GM12891 (cell line): ENCODE data around the gene RCAN3.

Source experiments
- PAX5 ChIP-seq: IDR thresholded peaks from 2 replicates; pipeline ENCODE4 v1.6.1; 2011; ENCODE audit warnings: low read length, moderate library complexity, mild to moderate bottlenecking; ENCODE audit not compliant: insufficient read depth, severe bottlenecking
- POLR2A ChIP-seq: IDR thresholded peaks from 2 replicates; pipeline ENCODE4 v1.6.1; 2011; ENCODE audit warnings: low read depth, low read length, control low read depth
- POLR2AphosphoS5 ChIP-seq: IDR thresholded peaks from 2 replicates; pipeline ENCODE4 v1.6.1; 2011; ENCODE audit warnings: low read depth, low read length, control low read depth
- SPI1 ChIP-seq: IDR thresholded peaks from 2 replicates; pipeline ENCODE4 v1.6.1; 2011; ENCODE audit warnings: low read depth, low read length, control low read depth
- TAF1 ChIP-seq: IDR thresholded peaks from 2 replicates; pipeline ENCODE4 v1.6.1; 2011; ENCODE audit warnings: low read depth, low read length, control low read depth

DNA sequence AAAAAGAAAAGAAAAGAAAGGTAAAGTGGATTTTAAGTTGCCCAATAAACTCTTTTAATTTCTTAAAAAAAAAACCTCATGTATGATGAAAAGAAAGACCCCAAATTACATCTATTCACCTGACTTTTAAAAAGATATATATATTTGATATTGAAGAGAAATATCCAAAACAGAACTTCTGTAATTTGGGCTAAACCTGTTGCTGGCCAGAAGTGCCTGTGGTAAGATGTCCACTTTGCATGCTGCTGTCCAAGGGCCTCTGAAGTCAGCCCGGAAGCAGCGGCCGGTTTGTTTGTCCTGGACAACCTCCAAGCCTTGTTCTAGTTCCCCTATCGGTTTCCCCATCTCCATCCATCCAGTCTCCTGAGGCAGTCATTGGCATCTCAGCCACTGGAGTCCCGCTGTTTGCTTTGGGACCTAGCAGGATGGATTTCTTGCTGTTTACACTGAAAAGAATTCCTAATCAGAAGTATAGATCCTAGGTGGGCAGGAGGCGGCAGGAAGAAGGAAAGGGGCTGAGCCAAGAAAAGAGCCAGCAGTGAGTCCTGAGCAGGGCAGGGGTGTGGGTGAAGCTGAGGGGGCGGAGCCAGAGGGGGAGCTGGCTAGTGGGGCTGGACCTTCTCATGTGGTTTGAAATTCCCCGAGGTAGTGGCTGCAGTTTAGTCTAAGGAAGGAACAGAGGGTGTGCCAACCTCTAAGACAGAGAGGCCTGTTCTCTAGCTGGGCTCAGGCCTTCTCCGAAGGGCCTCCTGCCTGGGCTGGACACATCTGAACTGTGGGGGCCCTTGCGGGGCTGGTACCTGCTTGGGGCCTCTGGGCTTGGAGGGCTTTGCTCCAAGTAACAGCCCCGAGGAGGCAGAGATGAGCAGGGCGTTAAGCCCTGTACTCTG is 56.5 kb downstream of the RCAN3 start:
- TF ChIP-seq SPI1 (no peak), POLR2AphosphoS5 (no peak), POLR2A (no peak), TAF1 (no peak), PAX5 (no peak)
